ENCODE data around the gene ULK2. TPM values are rescaled to one million over a fixed set of nuclear protein-coding genes. Genes with fewer than 3 reads are reported as not detected.
A peak's percentile ranks its signal among the peaks of the same experiment; 100 is the strongest.

Gene ULK2
- total RNA-seq, 1 experiment from 2014 or later = 22.8 TPM

DNA sequence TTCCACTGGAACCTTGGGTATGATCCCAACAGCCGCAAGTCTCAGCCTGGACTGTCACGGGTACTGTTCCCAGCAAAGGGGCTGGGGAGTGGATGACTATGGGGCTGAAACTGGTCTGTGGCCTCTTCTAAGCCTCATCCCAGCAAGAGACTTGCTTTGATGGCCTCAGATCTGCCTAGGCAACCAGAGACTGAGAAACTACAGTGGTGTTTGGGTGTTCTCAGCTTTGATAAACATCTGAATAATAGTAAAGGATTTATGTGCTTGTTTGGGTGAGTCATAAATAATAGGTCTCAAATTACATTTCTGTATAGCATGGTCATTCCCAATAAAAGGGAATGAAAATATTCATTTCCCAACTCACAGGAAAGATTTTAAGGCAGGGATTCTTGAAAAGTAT lies 30.2 kb upstream of the ULK2 start:
- Histone ChIP-seq H3K27ac (ENCODE audit: low read length) (no peak overlapping the region), H3K9me3 (ENCODE audit: control insufficient read depth, insufficient read depth, low read depth, low read length) (no peaks in the 10 kb centered on the region), H3K36me3 (ENCODE audit: control insufficient read depth, insufficient read depth, low read length) (no peaks in the 10 kb centered on the region), H3K4me1 (ENCODE audit: control insufficient read depth, insufficient read depth, low read length) (peaks cover 5% of the 10 kb centered on the region), H3K4me3 (ENCODE audit: low read depth in 2 of 2, low read length in 2 of 2) (no peak overlapping the region), H3K27me3 (ENCODE audit: control insufficient read depth, insufficient read depth, low read length) (no peaks in the 10 kb centered on the region)
- CTCF ChIA-PET = no interaction called here
- DNase-seq (ENCODE audit: low read depth, low spot score) (no peak), ATAC-seq (peak; percentile 57)
- BruUV-seq (replicated peaks) = no TSS peak
- in situ Hi-C loops (cut with HindIII; ENCODE audit: low pct_unique_long_range_greater_than_20kb, low sequenced_read_pairs) (no loop called here), intact Hi-C loops (cut with micrococcal nuclease; ENCODE audit: unreplicated experiment) (no loop called here)
- POLR2A ChIA-PET = no interaction called here
- TF ChIP-seq POLR2AphosphoS5 (IDR thresholded peaks at IDR 0.05; ENCODE audit: low read depth, low read length) = no peak
- TF ChIP-seq, protein P1, sequence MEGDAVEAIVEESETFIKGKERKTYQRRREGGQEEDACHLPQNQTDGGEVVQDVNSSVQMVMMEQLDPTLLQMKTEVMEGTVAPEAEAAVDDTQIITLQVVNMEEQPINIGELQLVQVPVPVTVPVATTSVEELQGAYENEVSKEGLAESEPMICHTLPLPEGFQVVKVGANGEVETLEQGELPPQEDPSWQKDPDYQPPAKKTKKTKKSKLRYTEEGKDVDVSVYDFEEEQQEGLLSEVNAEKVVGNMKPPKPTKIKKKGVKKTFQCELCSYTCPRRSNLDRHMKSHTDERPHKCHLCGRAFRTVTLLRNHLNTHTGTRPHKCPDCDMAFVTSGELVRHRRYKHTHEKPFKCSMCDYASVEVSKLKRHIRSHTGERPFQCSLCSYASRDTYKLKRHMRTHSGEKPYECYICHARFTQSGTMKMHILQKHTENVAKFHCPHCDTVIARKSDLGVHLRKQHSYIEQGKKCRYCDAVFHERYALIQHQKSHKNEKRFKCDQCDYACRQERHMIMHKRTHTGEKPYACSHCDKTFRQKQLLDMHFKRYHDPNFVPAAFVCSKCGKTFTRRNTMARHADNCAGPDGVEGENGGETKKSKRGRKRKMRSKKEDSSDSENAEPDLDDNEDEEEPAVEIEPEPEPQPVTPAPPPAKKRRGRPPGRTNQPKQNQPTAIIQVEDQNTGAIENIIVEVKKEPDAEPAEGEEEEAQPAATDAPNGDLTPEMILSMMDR (IDR thresholded peaks at IDR 0.05) = no peak
- TF ChIP-seq SIN3A (IDR thresholded peaks at IDR 0.05; ENCODE audit: borderline replicate concordance, insufficient read depth, low read depth, low read length) = no peak
- TF ChIP-seq TCF7L2 (IDR thresholded peaks at IDR 0.05; ENCODE audit: low read depth, low read length) = no peak
- TF ChIP-seq, protein P2, sequence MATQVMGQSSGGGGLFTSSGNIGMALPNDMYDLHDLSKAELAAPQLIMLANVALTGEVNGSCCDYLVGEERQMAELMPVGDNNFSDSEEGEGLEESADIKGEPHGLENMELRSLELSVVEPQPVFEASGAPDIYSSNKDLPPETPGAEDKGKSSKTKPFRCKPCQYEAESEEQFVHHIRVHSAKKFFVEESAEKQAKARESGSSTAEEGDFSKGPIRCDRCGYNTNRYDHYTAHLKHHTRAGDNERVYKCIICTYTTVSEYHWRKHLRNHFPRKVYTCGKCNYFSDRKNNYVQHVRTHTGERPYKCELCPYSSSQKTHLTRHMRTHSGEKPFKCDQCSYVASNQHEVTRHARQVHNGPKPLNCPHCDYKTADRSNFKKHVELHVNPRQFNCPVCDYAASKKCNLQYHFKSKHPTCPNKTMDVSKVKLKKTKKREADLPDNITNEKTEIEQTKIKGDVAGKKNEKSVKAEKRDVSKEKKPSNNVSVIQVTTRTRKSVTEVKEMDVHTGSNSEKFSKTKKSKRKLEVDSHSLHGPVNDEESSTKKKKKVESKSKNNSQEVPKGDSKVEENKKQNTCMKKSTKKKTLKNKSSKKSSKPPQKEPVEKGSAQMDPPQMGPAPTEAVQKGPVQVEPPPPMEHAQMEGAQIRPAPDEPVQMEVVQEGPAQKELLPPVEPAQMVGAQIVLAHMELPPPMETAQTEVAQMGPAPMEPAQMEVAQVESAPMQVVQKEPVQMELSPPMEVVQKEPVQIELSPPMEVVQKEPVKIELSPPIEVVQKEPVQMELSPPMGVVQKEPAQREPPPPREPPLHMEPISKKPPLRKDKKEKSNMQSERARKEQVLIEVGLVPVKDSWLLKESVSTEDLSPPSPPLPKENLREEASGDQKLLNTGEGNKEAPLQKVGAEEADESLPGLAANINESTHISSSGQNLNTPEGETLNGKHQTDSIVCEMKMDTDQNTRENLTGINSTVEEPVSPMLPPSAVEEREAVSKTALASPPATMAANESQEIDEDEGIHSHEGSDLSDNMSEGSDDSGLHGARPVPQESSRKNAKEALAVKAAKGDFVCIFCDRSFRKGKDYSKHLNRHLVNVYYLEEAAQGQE (IDR thresholded peaks at IDR 0.05; ENCODE audit: insufficient read depth in 1 of 2, low read depth in 2 of 2, low read length in 1 of 2) = no peak

DNA sequence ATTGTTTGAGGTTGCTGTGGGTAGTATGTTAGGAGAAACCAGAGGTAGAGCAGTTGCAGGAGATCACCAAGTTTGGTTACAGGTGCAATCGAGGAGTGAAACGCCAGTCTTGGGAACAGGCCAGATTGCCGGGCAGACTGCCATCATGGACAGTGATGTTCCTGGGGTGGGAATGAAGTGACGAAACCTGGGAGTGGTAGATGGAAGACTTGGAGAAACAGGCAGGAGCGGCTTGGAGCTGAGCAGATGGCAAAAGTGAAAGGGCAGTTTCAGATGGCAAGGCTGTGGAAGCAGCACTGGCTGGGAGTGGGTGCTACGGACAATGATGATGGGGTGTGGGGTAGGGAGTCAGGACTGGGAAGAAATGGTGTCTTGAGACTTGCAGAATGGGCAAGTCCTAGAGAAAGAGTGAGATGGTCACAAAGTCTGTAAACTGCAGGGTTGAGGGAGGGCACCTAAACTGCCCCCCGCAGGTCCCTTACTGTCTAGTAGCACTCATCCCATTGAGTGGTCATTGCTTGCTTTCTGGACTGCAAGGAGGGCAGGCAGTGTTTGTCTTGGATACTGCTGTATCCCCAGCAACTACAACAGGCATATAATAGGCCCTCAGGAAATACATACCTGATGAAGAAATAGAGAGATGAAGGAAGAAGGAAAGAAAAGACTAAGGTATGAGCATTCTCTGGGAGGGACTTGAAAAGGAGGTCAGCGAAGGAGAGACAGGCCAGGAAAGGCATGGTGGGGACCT lies 29.5 kb upstream of the ULK2 start:
- intact Hi-C loops (cut with micrococcal nuclease; ENCODE audit: unreplicated experiment) = no loop called here
- BruUV-seq (replicated peaks) = no TSS peak
- Histone ChIP-seq H3K9me3 (ENCODE audit: control insufficient read depth, insufficient read depth, low read depth, low read length) (no peaks in the 10 kb centered on the region), H3K27me3 (ENCODE audit: control insufficient read depth, insufficient read depth, low read length) (no peaks in the 10 kb centered on the region), H3K4me1 (ENCODE audit: control insufficient read depth, insufficient read depth, low read length) (peaks cover 5% of the 10 kb centered on the region), H3K36me3 (ENCODE audit: control insufficient read depth, insufficient read depth, low read length) (no peaks in the 10 kb centered on the region), H3K27ac (ENCODE audit: low read length) (no peak overlapping the region), H3K4me3 (ENCODE audit: low read depth in 2 of 2, low read length in 2 of 2) (no peak overlapping the region)
- CTCF ChIA-PET = no interaction called here
- ATAC-seq = no peak; the same call in 1 of the 2 replicates
- no peak for DNase-seq (ENCODE audit: low read depth, low spot score)
- TF ChIP-seq, protein P2 (IDR thresholded peaks at IDR 0.05; ENCODE audit: insufficient read depth in 1 of 2, low read depth in 2 of 2, low read length in 1 of 2) = no peak
- no peak for TF ChIP-seq SIN3A (IDR thresholded peaks at IDR 0.05; ENCODE audit: borderline replicate concordance, insufficient read depth, low read depth, low read length)
- POLR2A ChIA-PET = no interaction called here
- in situ Hi-C loops (cut with HindIII; ENCODE audit: low pct_unique_long_range_greater_than_20kb, low sequenced_read_pairs) = no loop called here

Data from Panc1 (cell line).